IMR-90 (cell line): ENCODE measurements around the gene CHST10. TPM values are rescaled to one million over a fixed set of nuclear protein-coding genes. Genes with fewer than 3 reads are reported as not detected.

Experiments used
- ATAC-seq: fragments of 200-7000 bp; cut with Tn5 transposase; 2 replicates; pipeline ENCODE4 v1.9.1; 2020; ENCODE audit warnings: low read depth, mild to moderate bottlenecking, moderate library complexity
- BruUV-seq: library from RNA; stranded (reverse); fragments of 400-500 nt; replicated peaks from 2 replicates; lab custom pipeline; 2021; lab: Mats Ljungman, UMichigan
- CTCF ChIA-PET: fragments of 300-600 bp; formaldehyde crosslinking; extraction: SDS; loops from one replicate; lab custom pipeline; 2021; ENCODE audit warnings: antibody characterized with exemption; lab: Yijun Ruan, JAX
- POLR2A ChIA-PET: fragments of 300-600 bp; sonication (Branson Sonifier 250); formaldehyde crosslinking; loops from one replicate; lab custom pipeline; 2022; ENCODE audit warnings: antibody characterized with exemption; ENCODE audit not compliant: unreplicated experiment; lab: Charles Lee
- DNase-seq: peaks from one replicate; pipeline ENCODE4 v3.0.0; 2013
- H2AFZ ChIP-seq: replicated peaks from 2 replicates; pipeline ENCODE3; 2013; ENCODE audit warnings: low read length, mild to moderate bottlenecking; ENCODE audit not compliant: poor library complexity
- H2AK5ac ChIP-seq: 2 replicates; pipeline ENCODE4 v1.6.1; 2013; ENCODE audit warnings: low read depth, low read length, inconsistent platforms
- H2AK9ac ChIP-seq: replicated peaks from 2 replicates; pipeline ENCODE3; 2013; ENCODE audit warnings: mild to moderate bottlenecking, low read depth, low read length, moderate library complexity; ENCODE audit not compliant: poor library complexity
- H2BK120ac ChIP-seq: 2 replicates; pipeline ENCODE4 v1.6.1; 2013; ENCODE audit warnings: low read depth, low read length, inconsistent platforms
- H2BK15ac ChIP-seq: 3 replicates; pipeline ENCODE4 v1.6.1; 2013; ENCODE audit warnings: low read depth, low read length, inconsistent platforms
- H2BK20ac ChIP-seq: 2 replicates; pipeline ENCODE4 v1.6.1; 2013; ENCODE audit warnings: low read depth, mild to moderate bottlenecking, inconsistent platforms, low read length, moderate library complexity
- H2BK5ac ChIP-seq: 2 replicates; pipeline ENCODE4 v1.6.1; 2013; ENCODE audit warnings: mild to moderate bottlenecking, low read depth, low read length, inconsistent platforms; ENCODE audit not compliant: poor library complexity, severe bottlenecking
- H3K14ac ChIP-seq: replicated peaks from 2 replicates; pipeline ENCODE4 v1.6.1; 2013; ENCODE audit warnings: low read depth, low read length, inconsistent platforms
- H3K18ac ChIP-seq: 2 replicates; pipeline ENCODE4 v1.6.1; 2013; ENCODE audit warnings: low read depth, low read length, control low read depth
- H3K23ac ChIP-seq: 2 replicates; pipeline ENCODE4 v1.6.1; 2013; ENCODE audit warnings: low read depth, low read length, inconsistent platforms
- H3K27ac ChIP-seq: 2 replicates; pipeline ENCODE4 v1.5.1; 2013; ENCODE audit warnings: mild to moderate bottlenecking, control low read depth, low read length; ENCODE audit not compliant: insufficient read depth
- H3K27me3 ChIP-seq: 2 replicates; pipeline ENCODE4 v1.6.1; 2013; ENCODE audit warnings: low read length; ENCODE audit not compliant: control insufficient read depth, insufficient read depth
- H3K36me3 ChIP-seq: 2 replicates; pipeline ENCODE4 v1.6.1; 2013; ENCODE audit warnings: low read length, mixed read lengths; ENCODE audit not compliant: control insufficient read depth, insufficient read depth
- H3K4ac ChIP-seq: 2 replicates; pipeline ENCODE4 v1.6.1; 2013; ENCODE audit warnings: low read depth, low read length, inconsistent platforms
- H3K4me1 ChIP-seq: 2 replicates; pipeline ENCODE4 v1.6.1; 2013; ENCODE audit warnings: low read length, mixed read lengths; ENCODE audit not compliant: control insufficient read depth, insufficient read depth
- H3K4me2 ChIP-seq: 2 replicates; pipeline ENCODE4 v1.6.1; 2013; ENCODE audit warnings: low read depth, mild to moderate bottlenecking, control low read depth, low read length, moderate library complexity
- H3K4me3 ChIP-seq: 2 replicates; pipeline ENCODE4 v1.5.1; 2013; ENCODE audit warnings: low read depth, mild to moderate bottlenecking, control low read depth, low read length, moderate library complexity; ENCODE audit not compliant: insufficient read depth
- H3K56ac ChIP-seq: 2 replicates; pipeline ENCODE4 v1.6.1; 2013; ENCODE audit warnings: low read length, inconsistent platforms; ENCODE audit not compliant: insufficient read depth; ENCODE audit errors: extremely low read depth
- H3K79me1 ChIP-seq, 2 experiments: 2 replicates each; pipeline ENCODE4 v1.6.1; 2013; ENCODE audit warnings: low read length in 2 of 2, inconsistent platforms in 1 of 2, low read depth in 1 of 2
- H3K9ac ChIP-seq: 2 replicates; pipeline ENCODE4 v1.6.1; 2013; ENCODE audit warnings: low read depth, low read length, control low read depth
- H3K9me1 ChIP-seq: 2 replicates; pipeline ENCODE4 v1.6.1; 2013; ENCODE audit warnings: low read length, inconsistent platforms; ENCODE audit not compliant: insufficient read depth
- H3K9me3 ChIP-seq: 2 replicates; pipeline ENCODE4 v1.6.1; 2013; ENCODE audit warnings: low read length; ENCODE audit not compliant: control insufficient read depth, insufficient read depth
- H4K20me1 ChIP-seq: 2 replicates; pipeline ENCODE4 v1.6.1; 2013; ENCODE audit warnings: low read length, inconsistent platforms; ENCODE audit not compliant: insufficient read depth
- H4K5ac ChIP-seq: 2 replicates; pipeline ENCODE4 v1.6.1; 2013; ENCODE audit warnings: mild to moderate bottlenecking, low read depth, low read length, control low read depth
- H4K8ac ChIP-seq, 2 experiments: 2 replicates each; pipeline ENCODE4 v1.6.1; 2013; ENCODE audit warnings: low read depth in 2 of 2, low read length in 2 of 2, control low read depth in 1 of 2, inconsistent platforms in 1 of 2
- H4K91ac ChIP-seq: 2 replicates; pipeline ENCODE4 v1.6.1; 2013; ENCODE audit warnings: low read depth, low read length, inconsistent platforms; ENCODE audit not compliant: insufficient read depth
- MAZ ChIP-seq: IDR thresholded peaks from 2 replicates; pipeline ENCODE4 v1.6.1; 2012; ENCODE audit warnings: low read depth, mild to moderate bottlenecking, low read length, improper control_type of control experiment, moderate library complexity, borderline replicate concordance
- NFE2L2 ChIP-seq: fragments of 150-350 bp; IDR thresholded peaks from 2 replicates; pipeline ENCODE4 v1.6.1; 2016; ENCODE audit warnings: low read depth, mild to moderate bottlenecking, low read length
- POLR2A ChIP-seq: IDR thresholded peaks from 2 replicates; pipeline ENCODE4 v1.6.1; 2012; ENCODE audit warnings: mild to moderate bottlenecking, low read depth, low read length
- RAD21 ChIP-seq: IDR thresholded peaks from 2 replicates; pipeline ENCODE4 v1.6.1; 2012; ENCODE audit warnings: low read length, improper control_type of control experiment
- RCOR1 ChIP-seq: IDR thresholded peaks from 2 replicates; pipeline ENCODE4 v1.6.1; 2012; ENCODE audit warnings: mild to moderate bottlenecking, low read length, improper control_type of control experiment; ENCODE audit not compliant: insufficient replicate concordance
- SMC3 ChIP-seq: fragments of 150-350 bp; IDR thresholded peaks from 2 replicates; pipeline ENCODE4 v1.6.1; 2016; ENCODE audit warnings: low read depth, mild to moderate bottlenecking, antibody characterized with exemption, low read length, moderate library complexity
- USF2 ChIP-seq: fragments of 150-350 bp; IDR thresholded peaks from 2 replicates; pipeline ENCODE4 v1.6.1; 2017; ENCODE audit warnings: mild to moderate bottlenecking, antibody characterized with exemption, low read length, low read depth
- dilution Hi-C: fragments of 300-500 bp; cut with HindIII; formaldehyde crosslinking; loops from one replicate; pipeline ENCODE4 v1.14.3; 2018; ENCODE audit warnings: low sequenced_read_pairs; ENCODE audit not compliant: unreplicated experiment
- in situ Hi-C: fragments of 300-500 bp; cut with MboI; formaldehyde crosslinking; loops from 3 replicates; pipeline ENCODE4 v1.14.3; 2019; ENCODE audit warnings: low sequenced_read_pairs, inconsistent platforms, mixed read lengths
- intact Hi-C: fragments of 100-400 bp; cut with micrococcal nuclease; formaldehyde crosslinking; loops from 2 replicates; pipeline ENCODE4 v1.10.0; 2022
- polyA plus RNA-seq, 3 experiments: library from polyadenylated mRNA; depleted of rRNA; stranded (reverse); fragments of >200 nt; gene quantifications; 2 replicates each; pipeline ENCODE4 v1.2.3, GENCODE V29; 2012; ENCODE audit warnings: low replicate concordance in 1 of 3
- total RNA-seq: library from RNA; depleted of rRNA; stranded (reverse); fragments of >200 nt; gene quantifications from 2 replicates; pipeline ENCODE4 v1.2.3, GENCODE V29; 2012

The CHST10 gene
- total and polyA plus RNA-seq, 2 of the 4 experiments (the other 2 are of a cell fraction): 6.9 to 8.6 TPM

DNA sequence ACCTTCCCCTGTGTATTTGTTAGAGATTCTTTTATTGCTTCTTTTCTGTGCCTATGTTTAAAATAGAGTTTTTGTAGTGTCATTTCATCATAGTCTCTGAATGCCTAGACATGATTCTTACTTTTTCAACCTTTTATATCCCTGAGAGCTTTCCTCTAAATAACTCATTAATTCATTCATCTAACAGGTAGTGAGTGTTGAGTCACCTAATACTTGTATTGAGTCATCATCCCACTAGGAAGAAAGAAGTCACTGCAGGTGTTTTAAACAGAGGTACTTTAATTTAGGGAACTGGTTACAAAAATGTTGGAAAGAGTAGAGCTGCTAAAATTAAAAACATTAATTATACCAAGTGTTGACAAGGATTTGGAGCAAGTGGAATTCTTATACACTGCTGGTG, 34.3 kb upstream of the CHST10 start:
- Histone ChIP-seq H2AFZ (no peak overlapping the region), H3K18ac (no peak overlapping the region), H2AK9ac (no peak overlapping the region), H4K8ac (no peak overlapping the region), H4K20me1 (no peaks in the 10 kb centered on the region), H3K9ac (no peak overlapping the region), H3K27me3 (peaks cover 8% of the 10 kb centered on the region), H3K14ac (no peak overlapping the region), H3K79me1 (no peaks in the 10 kb centered on the region), H3K4me1 (no peaks in the 10 kb centered on the region), H3K27ac (no peak overlapping the region), H4K91ac (no peak overlapping the region), H3K56ac (no peak overlapping the region), H3K23ac (no peak overlapping the region), H3K4me2 (no peak overlapping the region), H2BK5ac (no peak overlapping the region), H3K4me3 (no peak overlapping the region), H3K4ac (no peak overlapping the region), H2BK120ac (no peak overlapping the region), H3K9me1 (no peaks in the 10 kb centered on the region), H4K5ac (no peak overlapping the region), H3K9me3 (no peaks in the 10 kb centered on the region), H2BK20ac (no peak overlapping the region), H2AK5ac (no peak overlapping the region), H2BK15ac (no peak overlapping the region), H3K36me3 (no peaks in the 10 kb centered on the region)
- ChIA-PET CTCF (no interaction called here), POLR2A (no interaction called here)
- dilution Hi-C loops (no loop called here), in situ Hi-C loops (no loop called here), intact Hi-C loops (no loop called here)
- no TSS peak for BruUV-seq
- ATAC-seq (no peak), DNase-seq (no peak)
- TF ChIP-seq POLR2A (no peak), RCOR1 (no peak), USF2 (no peak), RAD21 (no peak), SMC3 (no peak), MAZ (no peak), NFE2L2 (no peak)
